GM10266 (cell line): ENCODE measurements around the gene IQCN.

ENCODE experiments used
- DNase-seq: peaks from one replicate; pipeline ENCODE4 v3.0.0; 2012; ENCODE audit errors: extremely low spot score
- TF ChIP-seq, protein P1 (sequence below): IDR thresholded peaks from 2 replicates; pipeline ENCODE4 v1.5.1; 2012; ENCODE audit warnings: mild to moderate bottlenecking, low read depth; ENCODE audit not compliant: control insufficient read depth, insufficient read depth; ENCODE audit errors: missing control alignments

Gene IQCN

DNA sequence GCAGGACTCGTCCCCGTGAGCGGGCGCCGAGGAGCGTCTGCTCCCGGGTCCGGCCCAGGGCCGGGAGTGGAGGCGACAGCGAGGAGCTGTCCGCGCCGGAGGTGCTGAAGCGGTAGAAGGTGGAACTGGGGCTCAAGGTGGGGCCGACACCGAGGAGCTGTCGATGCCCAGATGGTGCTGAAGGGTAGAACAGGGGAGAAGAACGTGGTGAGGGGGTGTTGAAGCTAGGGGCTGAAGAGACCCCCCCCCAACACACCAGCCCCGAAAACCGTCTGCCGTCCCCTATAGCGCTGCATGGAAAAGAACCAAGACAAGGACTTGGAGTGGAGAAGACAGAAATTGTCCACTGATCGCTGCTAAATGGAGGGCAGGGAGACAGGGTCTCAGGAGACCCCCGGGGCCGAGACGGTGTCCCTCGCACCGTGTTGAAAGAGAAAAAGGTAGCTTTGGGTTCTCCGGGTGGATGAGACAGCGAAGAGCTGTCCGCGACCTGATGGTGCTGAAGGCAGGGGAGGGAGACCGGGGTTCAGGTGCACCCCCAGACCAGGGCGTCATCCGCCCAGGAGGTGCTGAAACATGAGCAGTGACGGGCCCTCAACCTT, 40.9 kb downstream of the IQCN start:
- TF ChIP-seq, protein P1, sequence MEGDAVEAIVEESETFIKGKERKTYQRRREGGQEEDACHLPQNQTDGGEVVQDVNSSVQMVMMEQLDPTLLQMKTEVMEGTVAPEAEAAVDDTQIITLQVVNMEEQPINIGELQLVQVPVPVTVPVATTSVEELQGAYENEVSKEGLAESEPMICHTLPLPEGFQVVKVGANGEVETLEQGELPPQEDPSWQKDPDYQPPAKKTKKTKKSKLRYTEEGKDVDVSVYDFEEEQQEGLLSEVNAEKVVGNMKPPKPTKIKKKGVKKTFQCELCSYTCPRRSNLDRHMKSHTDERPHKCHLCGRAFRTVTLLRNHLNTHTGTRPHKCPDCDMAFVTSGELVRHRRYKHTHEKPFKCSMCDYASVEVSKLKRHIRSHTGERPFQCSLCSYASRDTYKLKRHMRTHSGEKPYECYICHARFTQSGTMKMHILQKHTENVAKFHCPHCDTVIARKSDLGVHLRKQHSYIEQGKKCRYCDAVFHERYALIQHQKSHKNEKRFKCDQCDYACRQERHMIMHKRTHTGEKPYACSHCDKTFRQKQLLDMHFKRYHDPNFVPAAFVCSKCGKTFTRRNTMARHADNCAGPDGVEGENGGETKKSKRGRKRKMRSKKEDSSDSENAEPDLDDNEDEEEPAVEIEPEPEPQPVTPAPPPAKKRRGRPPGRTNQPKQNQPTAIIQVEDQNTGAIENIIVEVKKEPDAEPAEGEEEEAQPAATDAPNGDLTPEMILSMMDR = no peak
- DNase-seq = peak; percentile 80

DNA sequence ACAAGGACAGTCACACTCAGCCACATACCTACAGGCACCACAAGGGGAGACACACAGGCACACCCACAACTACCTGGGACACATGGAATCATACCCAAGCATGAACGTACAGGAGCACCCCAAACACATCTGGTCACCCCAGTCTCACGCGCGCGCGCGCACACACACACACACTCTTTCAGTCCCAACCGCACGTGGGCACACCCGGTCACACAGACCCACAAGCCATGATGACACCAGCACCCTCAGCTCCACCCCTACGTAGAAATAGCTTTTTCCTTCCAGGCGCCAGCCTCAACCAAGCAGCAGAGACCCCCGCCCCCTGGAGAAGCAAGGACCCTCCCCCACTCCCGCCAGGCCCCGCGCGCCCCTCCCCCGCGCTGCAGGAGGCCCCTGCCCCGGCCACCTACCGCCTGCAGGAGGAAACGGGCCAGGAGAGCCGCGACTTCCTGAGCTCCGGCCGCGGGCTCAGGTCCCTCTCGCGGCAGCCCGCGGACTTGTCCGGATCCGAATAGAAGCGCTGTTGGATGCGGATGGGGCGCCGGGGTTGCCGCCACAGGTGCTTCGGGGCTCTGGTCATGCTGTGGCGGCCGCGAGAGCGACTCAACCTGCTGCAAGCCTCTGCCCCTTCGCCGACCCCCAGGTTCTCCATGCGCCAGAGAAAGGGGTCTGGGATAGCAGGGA, 41.6 kb downstream of the IQCN start:
- DNase-seq = no peak
- TF ChIP-seq, protein P1 = no peak

DNA sequence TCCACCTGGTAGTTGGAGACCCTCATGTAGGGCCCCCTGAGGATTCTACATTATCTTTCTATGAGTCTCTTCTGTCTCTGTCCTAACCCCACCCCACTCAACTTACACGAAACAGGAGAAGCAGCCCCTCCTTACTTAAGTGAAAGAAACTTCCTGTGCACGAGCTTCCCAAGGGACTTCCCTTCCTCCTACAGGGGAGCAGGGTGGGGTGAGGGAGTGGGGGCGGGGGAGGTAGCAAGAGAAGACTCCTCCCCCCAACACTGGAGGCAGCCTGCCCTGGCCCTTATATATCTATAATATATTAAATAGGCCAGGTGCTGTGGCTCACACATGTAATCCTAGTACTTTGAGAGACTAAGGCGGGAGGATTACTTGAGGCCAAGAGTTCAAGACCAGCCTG, 42.5 kb downstream of the IQCN start:
- DNase-seq = no peak

DNA sequence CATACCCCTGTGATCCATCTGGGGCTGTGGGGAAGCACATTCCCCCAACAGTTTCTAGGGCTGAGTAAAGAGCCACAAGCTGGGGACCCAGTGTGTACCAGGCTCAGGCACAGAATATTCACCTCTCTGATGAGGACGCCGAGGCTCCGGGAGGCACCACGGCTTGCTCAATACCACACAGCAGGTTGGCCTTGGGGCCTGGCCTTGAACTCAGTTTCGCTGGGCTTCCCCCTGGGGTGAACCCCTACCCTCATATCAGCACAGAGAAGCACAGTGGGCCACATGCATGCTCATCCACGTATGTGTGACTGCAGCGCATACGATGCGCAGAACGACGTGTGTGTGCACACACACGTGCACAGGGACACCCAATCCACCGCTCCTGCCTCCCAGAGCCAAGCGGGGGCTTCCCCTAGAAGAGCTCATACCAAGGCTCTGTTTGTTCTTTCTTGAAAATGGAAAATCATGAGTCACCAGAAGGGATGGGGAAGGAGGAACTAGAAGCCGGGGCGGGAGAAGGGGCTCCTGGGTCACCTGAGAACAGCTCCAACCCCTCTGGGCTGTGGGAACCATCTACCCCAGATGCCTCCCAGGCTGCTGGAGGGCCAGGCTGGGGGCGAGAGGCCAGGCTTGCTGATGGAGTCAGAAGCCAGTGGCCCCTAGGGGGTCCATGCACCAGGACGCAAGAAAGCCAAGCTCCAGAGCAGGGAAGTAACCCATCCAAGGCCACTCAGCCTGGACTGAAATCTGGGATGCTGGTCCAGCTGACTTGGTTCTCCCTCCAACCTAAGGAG, 43.1 kb downstream of the IQCN start:
- DNase-seq = no peak
- TF ChIP-seq, protein P1 = no peak

More for the DNA sequence above, 42.5 kb downstream of the IQCN start:
- TF ChIP-seq, protein P1 = no peak

DNA sequence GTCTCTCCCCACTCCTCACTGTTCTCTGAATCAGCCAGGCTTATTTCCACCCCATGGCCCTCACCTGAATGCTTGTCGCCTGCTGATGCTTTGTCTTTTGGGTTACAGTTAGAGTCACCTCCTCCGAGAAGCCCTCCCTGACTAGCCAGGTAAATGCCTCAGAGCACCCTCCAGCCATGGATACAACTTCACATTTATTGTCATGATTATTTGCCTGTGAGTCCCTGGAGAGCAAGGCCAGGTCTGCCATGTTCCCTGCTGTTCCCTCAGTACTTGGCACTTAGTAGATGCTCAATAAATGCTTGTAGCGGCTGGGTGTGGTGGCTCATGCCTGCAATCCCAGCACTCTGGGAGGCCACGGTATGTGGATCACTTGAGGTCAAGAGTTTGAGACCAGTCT, 44.3 kb downstream of the IQCN start:
- DNase-seq = no peak
- TF ChIP-seq, protein P1 = no peak

DNA sequence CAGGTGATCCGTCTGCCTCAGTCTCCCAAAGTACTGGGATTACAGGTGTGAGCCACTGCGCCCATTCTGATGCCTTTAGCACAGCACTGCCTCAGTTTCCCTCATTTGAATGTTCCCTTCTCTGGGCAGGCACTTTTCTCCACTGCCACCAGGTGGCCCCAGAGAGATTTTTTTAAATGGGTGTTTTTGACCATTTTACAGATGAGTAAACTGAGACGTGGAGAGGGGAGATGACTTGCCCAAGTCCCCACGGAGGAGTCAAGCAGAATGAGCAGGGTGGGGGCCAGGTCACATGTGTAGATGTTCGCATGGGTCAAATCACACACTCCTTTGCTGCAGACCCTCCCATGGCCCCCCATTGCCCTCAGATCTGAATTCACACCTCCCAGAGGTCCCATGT, 44.8 kb downstream of the IQCN start:
- TF ChIP-seq, protein P1 = peak; percentile 32
- DNase-seq = no peak

DNA sequence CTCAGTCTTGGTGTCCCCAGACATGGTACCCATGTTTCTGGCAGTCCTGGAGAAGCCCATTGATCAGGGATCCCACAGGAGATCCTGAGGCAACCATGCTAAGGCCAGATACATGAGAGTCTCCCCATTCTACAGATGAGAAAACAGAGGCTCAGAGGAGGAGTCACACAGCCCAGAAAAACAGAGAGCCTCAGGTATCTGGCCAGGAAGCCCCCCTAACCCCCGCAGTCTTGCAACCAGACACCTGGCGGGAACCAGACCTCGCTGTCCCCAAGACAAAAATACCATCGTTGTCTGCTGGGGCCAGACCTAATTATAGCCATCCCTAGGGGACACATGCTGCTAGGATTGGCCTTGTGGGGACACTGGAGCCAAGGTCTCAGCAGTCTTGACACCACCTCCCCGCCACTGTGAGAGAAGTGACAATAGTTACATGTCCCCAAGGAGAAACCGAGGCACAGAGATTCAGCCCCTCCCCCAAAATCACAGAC, 46.4 kb downstream of the IQCN start:
- TF ChIP-seq, protein P1 = no peak
- no peak for DNase-seq
